Neural cell (in vitro differentiated cells): Measurements from ENCODE around the gene SIVA1.

Source experiments
- EP300 ChIP-seq: fragments of 450-650 bp; conservative IDR thresholded peaks from 2 replicates; pipeline ENCODE4 v1.6.1; 2014; ENCODE audit warnings: antibody characterized with exemption, mild to moderate bottlenecking, moderate library complexity; ENCODE audit not compliant: poor library complexity, severe bottlenecking
- EZH2 ChIP-seq: fragments of 200-600, 300-800 bp; shearing (Covaris generic), sonication (generic); IDR thresholded peaks from 2 replicates; pipeline ENCODE4 v1.6.1; 2014; ENCODE audit warnings: antibody characterized with exemption, low read length, borderline replicate concordance, mild to moderate bottlenecking; ENCODE audit not compliant: insufficient read depth, poor library complexity, severe bottlenecking
- TAF1 ChIP-seq: IDR thresholded peaks from 2 replicates; pipeline ENCODE4 v1.6.1; 2012; ENCODE audit warnings: low read depth
- TF ChIP-seq, protein P1 (sequence below): fragments of 450-650 bp; IDR thresholded peaks from 2 replicates; pipeline ENCODE4 v1.5.1; 2014; ENCODE audit warnings: antibody characterized with exemption, mild to moderate bottlenecking, moderate library complexity; ENCODE audit not compliant: poor library complexity, severe bottlenecking
- TF ChIP-seq, protein P2 (sequence below): IDR thresholded peaks from 2 replicates; pipeline ENCODE4 v1.6.1; 2012; ENCODE audit warnings: borderline replicate concordance

DNA sequence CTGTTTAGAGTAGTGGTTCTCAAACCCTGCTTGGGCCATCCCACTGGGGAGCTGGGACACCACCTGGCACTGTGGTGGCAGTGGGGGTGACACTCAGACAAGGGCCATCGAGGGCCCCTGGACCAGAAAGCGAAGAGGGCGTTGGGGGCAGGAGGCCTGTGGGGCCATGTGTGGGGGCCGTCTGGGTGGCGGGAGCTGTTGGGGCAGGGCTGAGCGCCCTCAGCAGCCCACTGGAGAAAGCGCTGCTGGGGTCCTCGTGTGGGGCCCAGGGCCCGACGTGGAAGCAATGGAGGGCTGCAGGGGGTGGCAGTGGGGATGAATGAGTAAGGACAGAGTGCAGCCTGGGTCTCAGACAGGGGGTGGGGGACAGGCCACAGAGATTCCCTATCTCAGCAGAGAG lies 34.8 kb upstream of the SIVA1 start:
- TF ChIP-seq, protein P1, sequence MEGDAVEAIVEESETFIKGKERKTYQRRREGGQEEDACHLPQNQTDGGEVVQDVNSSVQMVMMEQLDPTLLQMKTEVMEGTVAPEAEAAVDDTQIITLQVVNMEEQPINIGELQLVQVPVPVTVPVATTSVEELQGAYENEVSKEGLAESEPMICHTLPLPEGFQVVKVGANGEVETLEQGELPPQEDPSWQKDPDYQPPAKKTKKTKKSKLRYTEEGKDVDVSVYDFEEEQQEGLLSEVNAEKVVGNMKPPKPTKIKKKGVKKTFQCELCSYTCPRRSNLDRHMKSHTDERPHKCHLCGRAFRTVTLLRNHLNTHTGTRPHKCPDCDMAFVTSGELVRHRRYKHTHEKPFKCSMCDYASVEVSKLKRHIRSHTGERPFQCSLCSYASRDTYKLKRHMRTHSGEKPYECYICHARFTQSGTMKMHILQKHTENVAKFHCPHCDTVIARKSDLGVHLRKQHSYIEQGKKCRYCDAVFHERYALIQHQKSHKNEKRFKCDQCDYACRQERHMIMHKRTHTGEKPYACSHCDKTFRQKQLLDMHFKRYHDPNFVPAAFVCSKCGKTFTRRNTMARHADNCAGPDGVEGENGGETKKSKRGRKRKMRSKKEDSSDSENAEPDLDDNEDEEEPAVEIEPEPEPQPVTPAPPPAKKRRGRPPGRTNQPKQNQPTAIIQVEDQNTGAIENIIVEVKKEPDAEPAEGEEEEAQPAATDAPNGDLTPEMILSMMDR = no peak
- TF ChIP-seq EP300 = no peak
- TF ChIP-seq TAF1 = no peak
- no peak for TF ChIP-seq EZH2
- TF ChIP-seq, protein P2, sequence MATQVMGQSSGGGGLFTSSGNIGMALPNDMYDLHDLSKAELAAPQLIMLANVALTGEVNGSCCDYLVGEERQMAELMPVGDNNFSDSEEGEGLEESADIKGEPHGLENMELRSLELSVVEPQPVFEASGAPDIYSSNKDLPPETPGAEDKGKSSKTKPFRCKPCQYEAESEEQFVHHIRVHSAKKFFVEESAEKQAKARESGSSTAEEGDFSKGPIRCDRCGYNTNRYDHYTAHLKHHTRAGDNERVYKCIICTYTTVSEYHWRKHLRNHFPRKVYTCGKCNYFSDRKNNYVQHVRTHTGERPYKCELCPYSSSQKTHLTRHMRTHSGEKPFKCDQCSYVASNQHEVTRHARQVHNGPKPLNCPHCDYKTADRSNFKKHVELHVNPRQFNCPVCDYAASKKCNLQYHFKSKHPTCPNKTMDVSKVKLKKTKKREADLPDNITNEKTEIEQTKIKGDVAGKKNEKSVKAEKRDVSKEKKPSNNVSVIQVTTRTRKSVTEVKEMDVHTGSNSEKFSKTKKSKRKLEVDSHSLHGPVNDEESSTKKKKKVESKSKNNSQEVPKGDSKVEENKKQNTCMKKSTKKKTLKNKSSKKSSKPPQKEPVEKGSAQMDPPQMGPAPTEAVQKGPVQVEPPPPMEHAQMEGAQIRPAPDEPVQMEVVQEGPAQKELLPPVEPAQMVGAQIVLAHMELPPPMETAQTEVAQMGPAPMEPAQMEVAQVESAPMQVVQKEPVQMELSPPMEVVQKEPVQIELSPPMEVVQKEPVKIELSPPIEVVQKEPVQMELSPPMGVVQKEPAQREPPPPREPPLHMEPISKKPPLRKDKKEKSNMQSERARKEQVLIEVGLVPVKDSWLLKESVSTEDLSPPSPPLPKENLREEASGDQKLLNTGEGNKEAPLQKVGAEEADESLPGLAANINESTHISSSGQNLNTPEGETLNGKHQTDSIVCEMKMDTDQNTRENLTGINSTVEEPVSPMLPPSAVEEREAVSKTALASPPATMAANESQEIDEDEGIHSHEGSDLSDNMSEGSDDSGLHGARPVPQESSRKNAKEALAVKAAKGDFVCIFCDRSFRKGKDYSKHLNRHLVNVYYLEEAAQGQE = no peak
